SK-N-SH (cell line): ENCODE measurements around the gene ZNRF1.

Experiments
- CHD2 ChIP-seq: fragments of 150-350 bp; IDR thresholded peaks from 2 replicates; pipeline ENCODE4 v1.6.1; 2018; ENCODE audit warnings: low read length; ENCODE audit not compliant: partially characterized antibody
- EP300 ChIP-seq, 2 experiments: IDR thresholded peaks; 2 replicates each; pipeline versions ENCODE4 v1.4.0 to v1.6.1; 2012; ENCODE audit warnings: borderline replicate concordance in 1 of 2, low read depth in 1 of 2, low read length in 1 of 2
- TAF1 ChIP-seq: IDR thresholded peaks from 2 replicates; pipeline ENCODE4 v1.6.1; 2012; ENCODE audit warnings: low read depth, mild to moderate bottlenecking, low read length, moderate library complexity, borderline replicate concordance
- YY1 ChIP-seq: IDR thresholded peaks from 2 replicates; pipeline ENCODE4 v1.4.0; 2012; ENCODE audit warnings: low read depth, mild to moderate bottlenecking
- TF ChIP-seq, protein P1 (sequence below): IDR thresholded peaks from 2 replicates; pipeline ENCODE4 v1.6.1; 2012; ENCODE audit warnings: mild to moderate bottlenecking, low read depth, low read length, moderate library complexity
- TF ChIP-seq, protein P2 (sequence below): fragments of 200-600 bp; sonication (generic); IDR thresholded peaks from 2 replicates; pipeline ENCODE4 v1.6.1; 2017; ENCODE audit warnings: antibody characterized with exemption, mild to moderate bottlenecking, moderate library complexity

DNA sequence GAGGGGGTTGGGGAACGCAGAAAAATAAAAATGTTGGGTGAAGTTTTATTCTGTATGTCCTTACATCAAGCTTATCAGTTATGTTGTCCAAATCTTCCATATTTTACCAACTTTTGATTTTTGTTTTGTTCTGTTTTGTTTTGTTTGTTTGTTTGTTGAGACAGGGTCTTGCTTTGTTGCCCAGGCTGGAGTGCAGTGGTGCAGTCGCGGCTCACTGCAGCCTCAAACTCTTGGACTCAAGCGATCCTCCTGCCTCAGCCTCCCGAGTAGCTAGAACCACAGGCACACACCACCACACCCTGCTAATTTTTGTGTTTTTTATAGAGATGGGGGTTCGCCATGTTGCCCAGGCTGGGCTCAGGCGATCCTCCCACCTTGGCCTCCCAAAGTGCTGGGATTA lies 20.8 kb downstream of the ZNRF1 start:
- TF ChIP-seq, protein P1, sequence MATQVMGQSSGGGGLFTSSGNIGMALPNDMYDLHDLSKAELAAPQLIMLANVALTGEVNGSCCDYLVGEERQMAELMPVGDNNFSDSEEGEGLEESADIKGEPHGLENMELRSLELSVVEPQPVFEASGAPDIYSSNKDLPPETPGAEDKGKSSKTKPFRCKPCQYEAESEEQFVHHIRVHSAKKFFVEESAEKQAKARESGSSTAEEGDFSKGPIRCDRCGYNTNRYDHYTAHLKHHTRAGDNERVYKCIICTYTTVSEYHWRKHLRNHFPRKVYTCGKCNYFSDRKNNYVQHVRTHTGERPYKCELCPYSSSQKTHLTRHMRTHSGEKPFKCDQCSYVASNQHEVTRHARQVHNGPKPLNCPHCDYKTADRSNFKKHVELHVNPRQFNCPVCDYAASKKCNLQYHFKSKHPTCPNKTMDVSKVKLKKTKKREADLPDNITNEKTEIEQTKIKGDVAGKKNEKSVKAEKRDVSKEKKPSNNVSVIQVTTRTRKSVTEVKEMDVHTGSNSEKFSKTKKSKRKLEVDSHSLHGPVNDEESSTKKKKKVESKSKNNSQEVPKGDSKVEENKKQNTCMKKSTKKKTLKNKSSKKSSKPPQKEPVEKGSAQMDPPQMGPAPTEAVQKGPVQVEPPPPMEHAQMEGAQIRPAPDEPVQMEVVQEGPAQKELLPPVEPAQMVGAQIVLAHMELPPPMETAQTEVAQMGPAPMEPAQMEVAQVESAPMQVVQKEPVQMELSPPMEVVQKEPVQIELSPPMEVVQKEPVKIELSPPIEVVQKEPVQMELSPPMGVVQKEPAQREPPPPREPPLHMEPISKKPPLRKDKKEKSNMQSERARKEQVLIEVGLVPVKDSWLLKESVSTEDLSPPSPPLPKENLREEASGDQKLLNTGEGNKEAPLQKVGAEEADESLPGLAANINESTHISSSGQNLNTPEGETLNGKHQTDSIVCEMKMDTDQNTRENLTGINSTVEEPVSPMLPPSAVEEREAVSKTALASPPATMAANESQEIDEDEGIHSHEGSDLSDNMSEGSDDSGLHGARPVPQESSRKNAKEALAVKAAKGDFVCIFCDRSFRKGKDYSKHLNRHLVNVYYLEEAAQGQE = no peak
- TF ChIP-seq YY1 (no peak), CHD2 (no peak), TAF1 (no peak), EP300 (IDR thresholded peaks at IDR 0.05; ENCODE audit: borderline replicate concordance in 1 of 2, low read depth in 1 of 2, low read length in 1 of 2) (no peak)
- TF ChIP-seq, protein P2, sequence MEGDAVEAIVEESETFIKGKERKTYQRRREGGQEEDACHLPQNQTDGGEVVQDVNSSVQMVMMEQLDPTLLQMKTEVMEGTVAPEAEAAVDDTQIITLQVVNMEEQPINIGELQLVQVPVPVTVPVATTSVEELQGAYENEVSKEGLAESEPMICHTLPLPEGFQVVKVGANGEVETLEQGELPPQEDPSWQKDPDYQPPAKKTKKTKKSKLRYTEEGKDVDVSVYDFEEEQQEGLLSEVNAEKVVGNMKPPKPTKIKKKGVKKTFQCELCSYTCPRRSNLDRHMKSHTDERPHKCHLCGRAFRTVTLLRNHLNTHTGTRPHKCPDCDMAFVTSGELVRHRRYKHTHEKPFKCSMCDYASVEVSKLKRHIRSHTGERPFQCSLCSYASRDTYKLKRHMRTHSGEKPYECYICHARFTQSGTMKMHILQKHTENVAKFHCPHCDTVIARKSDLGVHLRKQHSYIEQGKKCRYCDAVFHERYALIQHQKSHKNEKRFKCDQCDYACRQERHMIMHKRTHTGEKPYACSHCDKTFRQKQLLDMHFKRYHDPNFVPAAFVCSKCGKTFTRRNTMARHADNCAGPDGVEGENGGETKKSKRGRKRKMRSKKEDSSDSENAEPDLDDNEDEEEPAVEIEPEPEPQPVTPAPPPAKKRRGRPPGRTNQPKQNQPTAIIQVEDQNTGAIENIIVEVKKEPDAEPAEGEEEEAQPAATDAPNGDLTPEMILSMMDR = no peak
